ENCODE results near the gene SUSD5.

The SUSD5 gene

DNA sequence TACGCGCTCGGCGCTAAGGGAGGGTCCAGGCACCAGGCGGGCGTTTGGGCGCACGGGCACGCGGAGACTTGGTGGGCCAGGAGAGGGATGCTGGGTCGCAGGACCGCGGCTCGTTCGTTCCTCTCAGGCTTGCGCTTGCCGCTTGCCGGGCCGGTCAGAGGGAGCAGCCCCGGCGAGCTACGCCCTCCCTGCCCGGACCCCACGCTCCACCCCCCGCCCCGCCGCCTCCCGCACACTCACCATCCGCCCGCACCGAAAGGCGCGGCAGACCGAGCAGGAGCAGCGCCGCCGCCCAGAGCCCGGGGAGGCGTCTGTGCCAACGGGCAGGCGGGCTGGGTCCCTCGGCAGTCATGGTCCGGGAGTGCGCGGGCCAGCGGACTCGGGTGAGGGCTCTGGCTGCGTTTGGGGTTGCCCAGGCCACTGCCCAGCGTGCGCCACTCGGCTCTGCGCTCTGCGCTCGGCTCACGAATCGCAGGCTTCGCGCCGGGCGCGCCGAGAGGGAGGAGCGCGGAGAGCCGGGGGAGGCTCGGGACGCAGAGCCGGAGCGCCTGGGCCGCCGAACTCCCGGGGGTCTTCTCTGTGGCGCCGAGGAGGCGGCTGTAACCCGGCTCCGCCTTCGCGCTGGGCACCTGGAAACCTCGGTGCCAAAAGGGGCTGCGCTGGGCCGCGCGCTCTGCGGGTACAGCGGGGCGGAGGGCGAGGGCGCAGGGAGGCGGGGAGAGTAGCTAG is at the start of gene SUSD5:
Gene SUSD5, minus strand, starts transcription at position 365 of the 729 bp plus-strand sequence. Its CDS starts 13 bp downstream, at position 352.
- peak; percentile 72 for DNase-seq

DNA sequence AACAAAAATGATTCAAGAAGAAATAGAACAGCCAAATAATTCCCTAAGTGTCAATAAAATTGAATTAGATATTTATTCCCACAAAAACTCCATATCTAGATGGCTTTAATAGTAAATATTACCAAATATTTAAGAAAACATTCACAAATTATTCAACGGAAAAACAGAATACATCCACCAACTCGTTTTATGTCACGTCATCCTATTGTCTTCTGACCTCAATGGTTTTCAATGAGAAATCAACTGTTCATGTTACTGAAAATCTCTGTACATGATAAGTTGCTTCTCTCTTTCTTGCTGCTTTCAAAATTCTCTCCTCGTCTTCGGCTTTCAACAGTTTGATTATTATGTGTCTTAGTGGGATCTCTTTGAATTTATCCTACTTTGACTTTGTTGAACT is 41.5 kb upstream of the SUSD5 start:
- DNase-seq = no peak

DNA sequence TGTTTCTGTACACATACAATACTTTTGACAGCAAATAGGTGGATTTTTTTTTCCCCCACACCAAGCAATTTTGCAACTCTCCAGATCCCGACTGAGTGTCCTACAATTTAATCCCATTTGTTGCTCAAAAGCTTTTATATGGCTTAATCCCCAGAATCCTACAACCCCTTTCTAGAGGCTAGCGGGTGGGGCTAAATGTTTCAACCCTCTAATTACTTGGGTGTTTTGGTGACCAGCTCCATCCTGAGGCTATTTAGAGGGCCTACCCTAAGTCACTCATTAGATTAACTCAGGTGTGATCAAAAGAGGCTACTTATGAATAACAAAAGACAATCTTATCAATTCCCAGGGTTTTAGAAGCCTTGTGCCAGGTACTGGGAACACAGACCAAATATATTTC is 37.6 kb upstream of the SUSD5 start:
- DNase-seq = no peak

DNA sequence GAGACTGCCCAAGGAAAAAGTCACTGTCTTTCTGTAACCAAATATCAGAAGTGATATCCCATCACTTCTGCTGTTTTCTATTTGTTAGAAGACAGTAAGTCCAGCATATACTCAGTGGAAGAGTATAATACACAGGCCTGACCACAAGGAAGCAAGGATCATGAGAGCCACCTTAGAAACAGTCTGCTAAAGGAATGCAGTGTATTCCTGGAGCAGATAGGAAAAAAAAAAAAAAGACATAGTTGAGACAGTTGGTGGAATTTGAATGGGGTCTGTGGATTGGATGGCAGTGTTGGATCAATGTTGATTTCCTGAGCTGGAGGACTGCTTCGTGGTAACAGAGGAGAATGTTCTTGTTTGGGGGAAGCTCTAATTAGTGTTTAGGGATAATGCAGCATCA is 32.1 kb upstream of the SUSD5 start:
- DNase-seq = no peak

DNA sequence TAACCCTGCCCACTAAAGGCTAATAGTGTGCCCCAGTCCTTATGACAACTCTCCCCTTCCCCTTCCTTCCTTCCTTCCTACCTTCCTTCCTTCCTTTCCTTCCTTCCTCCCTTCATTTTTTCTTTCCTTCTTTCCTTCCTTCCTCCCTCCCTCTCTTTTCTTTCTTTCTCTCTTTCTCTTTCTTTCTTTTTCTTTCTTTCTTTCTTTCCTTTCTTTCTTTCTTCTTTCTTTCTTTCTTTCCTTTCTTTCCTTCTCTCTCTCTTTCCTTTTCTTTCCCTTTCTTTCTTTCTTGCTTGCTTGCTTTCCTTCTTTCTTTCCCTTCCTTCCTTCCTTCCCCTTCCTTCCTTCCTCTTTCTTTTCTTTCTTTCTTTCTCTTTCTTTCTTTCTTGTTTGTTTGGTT is 28.2 kb upstream of the SUSD5 start:
- no peak for DNase-seq

DNA sequence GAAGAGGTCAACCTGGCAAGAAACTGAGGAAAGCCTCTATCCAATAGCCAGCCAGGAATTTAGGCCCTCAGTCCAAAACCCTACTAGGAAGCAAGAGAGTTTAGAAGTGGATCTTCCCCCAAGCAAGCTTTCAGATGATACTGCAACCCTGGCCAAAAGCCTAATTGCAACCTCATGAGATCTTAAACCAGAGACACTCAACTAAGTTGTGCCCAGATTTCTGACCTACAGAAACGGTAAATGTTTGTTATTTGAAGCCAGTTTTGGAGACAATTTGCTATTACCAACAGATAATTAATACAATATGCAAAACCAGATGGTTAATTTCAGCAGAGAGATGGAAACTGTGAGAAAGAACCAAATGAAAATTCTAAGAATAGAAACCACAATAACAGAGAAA is 21.7 kb upstream of the SUSD5 start:
- DNase-seq = no peak

DNA sequence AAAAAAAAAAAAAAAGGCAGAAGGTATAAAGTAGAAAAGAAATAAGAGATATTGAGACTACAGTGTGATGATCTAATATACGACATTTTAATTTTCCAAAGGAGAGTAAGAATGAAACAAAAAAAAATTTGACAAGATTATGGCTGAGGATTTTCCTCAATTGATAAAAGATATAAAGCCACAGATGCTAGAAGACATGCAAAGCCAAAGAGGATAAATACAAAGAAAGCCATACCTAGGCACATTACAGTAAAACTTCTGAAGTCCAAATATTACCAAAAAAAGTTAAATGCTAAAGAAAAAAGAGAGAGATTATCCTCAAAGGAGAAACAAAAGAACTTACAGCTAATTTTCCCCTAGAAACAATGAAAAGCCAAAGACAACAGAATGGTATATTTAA is 20.3 kb upstream of the SUSD5 start:
- DNase-seq = no peak

DNA sequence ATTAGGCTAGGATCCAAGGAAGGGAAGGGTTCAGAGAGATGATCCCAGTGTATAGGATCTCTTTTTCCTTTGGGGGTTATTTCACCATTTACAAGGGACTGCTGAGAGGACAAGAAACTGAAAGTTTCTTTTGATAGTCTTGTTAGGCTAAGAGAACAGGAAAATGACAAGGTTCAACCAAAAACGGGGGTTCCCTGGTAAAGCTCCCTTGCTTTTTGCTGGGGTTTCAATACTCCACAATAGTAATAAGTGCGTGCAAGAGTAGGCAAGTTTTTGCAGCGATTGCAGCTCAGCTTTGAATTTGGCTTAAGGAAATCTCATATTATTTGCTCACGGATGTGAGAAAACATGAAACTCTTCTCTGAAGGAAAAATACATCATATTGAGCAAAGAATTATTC is 18.8 kb upstream of the SUSD5 start:
- DNase-seq = no peak

DNA sequence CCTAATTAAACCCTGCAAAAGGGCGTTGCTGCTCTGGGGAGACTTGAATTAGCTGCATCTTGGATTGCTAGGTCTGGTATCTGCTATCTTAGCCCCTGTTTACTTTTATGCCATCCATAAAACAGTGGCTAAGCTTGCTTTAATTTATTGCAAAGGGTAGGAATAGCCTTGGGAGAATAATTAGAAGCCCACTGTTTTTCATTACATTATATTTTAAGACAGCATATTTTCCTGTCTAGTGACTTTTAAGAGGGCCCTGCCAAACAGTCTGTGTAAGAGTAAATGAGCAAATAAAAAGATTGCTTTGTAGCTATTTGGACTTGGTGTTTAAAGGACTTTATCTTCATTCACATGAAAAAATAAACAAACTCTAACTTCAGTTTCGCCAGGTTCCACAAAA is 17.4 kb upstream of the SUSD5 start:
- DNase-seq = no peak

DNA sequence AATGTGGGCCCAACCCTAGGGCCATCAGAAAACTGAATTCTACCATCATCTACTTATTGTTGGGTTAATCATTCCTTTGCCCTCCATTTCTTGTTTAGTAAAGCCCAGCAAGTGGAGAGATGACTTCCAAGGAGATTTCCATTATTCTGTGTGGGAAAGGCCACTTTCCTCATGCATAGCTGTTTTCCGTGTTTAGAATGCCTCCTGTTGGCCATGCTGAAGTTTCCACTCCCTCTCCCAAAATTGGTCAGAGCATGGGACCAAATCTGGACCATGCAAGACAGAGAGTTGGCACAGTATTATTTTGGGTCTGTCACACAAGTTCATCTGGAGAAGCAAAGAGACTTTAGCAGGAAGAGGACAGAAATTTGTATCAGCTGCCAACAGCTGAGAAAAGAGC is 15.3 kb upstream of the SUSD5 start:
- DNase-seq = no peak

DNA sequence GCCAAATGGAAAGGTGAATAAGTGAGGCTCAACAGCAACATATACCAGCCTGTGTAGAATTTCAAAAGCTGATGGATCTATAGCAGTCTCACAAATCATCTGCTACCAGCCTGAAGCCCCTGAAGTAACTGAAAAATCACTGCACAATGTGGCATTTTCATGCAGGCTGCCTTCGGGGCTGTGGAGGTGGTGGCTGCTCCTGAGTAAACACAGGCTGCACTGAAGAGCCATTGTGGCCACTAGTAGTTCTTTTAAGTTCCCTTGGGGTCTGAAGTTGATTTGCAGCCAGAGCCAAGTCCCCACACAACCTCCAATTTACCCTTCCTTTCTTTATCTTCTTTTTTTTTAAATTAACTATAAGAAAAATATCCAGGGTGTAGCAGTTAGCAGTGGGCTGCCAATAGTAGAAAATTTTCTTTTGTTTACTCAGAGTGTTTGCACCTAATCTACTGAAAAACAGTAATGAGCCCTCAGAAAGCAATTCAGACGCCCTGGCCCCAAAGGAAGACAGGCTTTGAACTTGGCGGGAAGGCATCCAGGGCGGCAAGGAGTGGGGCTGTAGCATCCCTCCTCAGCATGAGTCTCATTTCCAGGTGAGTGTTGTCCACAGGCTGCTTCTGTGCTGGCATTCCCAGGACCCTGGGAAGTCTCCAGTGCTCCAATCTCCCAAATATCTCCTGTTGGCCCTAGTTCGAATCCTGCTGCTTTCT is 13.3 kb upstream of the SUSD5 start:
- DNase-seq = peak; percentile 43

DNA sequence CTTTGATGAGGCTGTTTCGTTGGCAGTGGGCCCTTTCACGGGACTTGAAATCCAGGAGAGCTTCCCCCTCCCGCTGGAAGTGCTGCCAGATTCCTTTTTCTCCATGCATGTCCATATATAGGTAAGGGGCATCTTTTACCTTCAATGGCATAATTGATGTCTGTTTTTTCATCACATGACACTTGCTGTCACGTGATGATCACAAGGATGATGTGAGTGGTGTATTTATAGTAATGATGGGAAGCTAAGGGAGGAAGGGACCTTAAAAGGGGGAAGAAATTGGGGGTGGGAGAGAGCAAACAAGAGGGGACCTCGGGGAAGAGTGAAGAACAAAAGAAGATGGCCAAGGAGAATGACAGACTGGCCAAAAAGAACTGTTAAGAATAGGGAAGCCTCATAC is 11.3 kb upstream of the SUSD5 start:
- DNase-seq = no peak

DNA sequence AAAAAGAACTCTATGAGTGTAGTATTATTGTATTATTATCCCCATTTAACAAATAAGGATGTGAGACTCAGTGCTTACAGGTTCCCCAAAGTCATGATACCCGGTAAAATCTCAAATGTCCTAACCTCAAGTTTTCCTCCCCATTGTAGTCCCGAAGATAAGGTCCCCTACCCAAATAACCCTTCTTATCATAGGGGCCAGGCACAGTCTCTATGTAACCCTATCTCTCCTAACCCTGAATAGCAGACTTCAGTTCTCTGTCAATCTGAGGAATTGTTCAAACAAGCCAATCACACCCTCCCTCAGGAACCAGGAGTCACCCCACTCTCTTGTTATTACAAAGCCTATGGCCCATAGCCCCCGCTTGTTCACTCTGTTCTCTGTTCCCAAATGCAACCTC is 10.5 kb upstream of the SUSD5 start:
- DNase-seq = no peak

DNA sequence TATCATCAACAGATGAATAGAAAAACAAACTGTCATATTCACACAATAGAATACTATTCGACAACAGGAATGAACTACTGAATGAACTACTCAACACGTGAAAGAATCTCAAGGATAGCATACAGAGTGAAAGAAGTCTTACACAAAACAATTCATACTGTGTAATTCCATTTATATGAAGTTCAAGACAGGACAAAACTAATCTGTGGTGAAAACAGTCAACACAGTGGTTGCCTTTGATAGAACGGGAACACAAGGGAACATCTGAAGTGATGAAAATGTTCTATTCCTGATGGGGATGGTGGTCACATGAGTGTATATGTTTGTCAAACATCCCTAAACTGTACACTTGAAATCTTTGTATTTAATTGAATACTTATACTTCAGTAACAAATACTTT is 2.6 kb upstream of the SUSD5 start:
- DNase-seq = no peak

DNA sequence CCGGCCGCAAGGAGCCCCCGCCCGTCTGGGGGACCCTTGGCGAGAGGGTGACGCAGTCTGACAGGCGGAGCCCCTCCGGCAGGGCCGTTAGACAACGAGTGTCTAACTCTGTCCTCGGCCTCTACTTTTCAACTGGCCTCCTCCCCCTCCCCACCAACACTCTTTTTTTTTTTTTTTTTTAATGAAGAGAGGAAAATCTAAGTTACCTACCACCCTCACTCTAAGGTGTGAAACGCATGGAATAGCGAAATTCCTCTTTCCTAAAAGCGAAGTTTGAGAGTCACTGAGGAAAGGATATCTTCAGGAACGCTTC is 521 bp upstream of the SUSD5 start:
- DNase-seq = no peak

DNA sequence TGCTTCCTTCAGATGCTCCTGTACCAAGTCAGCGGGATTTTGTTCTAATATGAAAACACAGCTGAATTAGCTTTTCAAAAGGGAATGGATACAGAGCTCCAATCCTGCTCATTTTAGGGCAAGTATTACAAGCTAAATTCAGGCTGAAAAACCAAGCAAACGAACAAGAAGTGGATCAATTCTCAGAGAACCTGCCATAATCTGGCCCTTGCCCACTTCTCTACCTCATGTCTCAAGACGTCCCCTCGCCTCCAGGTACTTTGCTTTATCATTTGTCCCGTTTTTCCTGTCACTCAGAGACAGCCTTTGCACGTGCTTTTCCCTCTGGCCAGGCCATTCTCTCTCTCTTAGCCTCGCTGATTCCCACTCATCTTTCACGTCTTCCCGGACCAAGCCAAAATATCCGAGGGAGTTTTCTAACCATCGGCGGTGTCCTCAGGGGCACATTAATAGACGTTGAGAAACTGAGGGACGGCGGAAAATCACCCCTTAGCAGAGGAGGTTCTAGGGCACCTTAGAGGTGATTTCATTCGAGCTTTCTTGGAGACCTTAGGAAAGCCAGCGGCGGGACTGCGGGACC is 654 bp downstream of the SUSD5 start:
- DNase-seq = no peak

DNA sequence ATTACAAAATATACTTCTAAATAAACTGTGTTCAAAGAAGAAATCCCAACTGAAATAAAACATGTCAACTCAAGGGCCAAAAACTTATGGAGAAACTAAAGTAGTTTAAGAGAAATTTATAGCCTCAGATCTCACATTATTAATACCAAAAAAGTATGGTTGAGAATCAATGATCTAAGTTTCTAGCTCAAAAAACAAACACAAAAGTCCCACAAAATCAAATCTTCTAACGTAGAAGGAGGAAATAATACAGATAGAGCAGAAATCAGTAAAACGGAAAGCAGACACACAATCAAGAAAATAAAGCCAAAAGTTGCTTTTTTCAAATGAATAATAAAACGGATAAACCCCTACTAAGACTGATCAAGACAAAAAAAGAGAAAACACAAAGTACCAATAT is 2.9 kb downstream of the SUSD5 start:
- DNase-seq = no peak

DNA sequence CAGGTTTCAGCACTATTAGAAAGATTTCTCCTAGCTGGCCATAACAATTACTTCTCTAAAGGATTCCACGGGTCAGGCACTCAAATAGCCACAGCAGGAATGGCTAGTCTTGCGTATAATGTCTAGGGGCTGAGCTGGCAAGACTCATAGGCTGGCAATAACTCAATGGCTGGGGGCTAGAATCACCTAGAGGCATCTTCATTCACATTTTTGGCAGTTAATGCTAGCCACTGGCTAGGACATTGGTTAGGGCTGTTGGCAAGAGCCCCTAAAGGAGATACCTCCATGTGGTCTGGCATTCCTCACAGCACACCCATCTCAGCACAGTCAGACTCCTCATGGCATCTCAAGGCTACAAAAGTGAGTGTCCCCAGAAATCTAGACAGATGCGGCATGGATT is 6.2 kb downstream of the SUSD5 start:
- DNase-seq = no peak

DNA sequence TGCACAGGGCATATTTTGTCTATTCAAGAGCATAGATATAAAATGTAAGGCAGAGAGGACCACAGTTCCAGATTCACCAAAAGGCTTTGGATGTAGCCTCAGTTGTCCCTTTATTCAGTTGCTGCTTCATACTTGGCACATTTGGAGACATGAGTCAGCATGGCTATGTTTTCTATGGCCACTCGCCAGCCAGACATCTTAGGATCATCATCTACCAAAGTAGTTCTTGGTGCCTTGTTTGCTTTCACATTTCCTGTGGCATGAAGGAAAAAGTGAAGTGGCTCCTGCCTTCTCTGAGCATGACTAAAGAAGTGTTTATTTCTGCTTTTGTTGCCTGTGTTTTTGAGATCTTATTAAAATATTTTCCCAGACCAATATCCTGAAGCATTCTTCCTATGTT is 7.2 kb downstream of the SUSD5 start:
- no peak for DNase-seq

DNA sequence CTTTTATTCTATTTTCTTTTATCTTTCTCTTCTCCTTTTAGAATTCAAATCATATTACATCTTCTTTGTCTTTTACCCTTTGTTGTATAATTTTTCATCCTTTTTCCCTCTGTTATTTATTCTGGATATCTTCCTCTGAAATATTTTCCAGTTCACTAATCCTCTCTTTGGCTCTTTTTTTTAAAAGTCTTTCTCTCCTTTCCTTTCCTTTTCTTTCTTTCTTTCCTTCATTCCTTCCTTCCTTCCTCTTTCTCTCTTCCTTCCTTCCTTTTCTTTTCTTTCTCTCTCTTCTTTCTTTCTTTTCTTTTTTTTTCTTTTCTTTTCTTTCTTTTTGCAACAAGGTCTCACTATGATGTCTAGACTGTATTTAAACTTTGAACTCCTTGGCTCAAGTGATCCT is 9.3 kb downstream of the SUSD5 start:
- no peak for DNase-seq

DNA sequence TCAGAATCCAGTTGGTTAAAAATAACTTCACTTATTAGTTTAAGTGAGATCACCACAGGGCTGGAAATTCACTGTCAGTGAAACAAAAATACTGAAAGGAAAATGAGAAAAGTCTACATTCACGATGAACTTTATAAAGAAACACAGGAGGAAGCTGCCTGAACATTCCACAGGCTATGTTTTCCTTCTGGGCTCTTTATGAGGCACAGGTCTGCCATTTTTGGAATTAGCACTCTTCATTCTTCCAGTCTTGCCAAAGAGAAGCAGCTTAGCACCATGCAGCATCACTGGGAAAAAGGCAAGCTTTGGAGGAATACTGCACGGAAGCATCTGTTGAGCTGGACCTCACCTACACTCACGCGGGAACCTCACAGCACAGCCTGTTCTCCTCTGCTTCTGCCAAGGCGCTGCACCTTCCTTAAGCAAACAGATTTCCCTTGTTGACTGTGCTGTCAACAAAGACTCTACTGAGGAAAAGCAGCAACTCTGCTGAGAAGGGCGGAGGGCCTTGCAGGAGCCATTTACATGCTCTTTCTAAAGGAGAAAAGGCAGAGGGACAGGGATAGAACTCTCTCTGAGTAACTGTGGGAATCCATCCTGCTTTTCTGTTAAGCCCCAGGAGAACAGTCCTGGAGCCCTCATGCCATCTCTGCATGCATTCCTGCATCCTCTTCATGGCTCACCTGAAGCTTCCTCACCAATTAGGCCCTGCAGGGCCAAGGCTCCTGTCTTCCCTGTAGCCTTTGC is 15.7 kb downstream of the SUSD5 start:
- DNase-seq = peak; percentile 54

DNA sequence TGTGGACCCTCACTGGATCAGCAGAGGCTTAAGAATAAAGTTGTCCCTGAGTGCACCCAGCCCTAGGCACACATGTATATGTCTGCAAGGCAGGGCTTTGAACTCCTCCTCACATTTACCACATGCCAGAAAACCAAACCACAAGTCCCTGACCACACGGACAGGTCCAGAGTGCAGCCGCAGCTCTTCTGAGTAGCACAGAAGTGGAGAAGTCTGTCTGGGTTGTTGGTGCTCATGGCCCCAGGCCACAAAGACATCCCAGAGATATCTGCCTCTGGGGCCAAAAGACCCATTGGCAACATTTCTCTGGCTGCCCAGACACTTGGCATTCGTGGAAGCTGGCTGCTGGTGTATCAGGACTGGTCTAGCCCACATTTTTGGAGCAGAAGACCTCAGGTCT is 17.4 kb downstream of the SUSD5 start:
- no peak for DNase-seq

DNA sequence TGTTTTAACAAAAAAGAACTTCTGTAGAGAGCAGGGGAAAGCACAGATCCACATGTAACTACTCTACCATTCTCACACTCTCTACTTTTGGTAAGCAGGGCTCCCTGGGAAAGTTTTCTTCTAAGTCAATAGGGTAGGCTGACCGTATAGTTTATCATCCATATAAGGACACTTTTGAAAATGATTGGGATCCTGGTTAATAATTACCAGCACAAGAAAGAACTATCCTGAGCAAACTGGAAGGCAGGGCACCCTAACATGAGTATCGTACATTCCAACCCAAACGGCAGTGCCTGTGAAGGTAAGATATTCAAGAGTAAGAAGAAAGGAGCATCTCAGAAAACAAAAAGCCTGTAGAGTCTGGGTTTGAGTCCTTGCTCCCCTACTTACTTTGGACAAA is 22.1 kb downstream of the SUSD5 start:
- DNase-seq = no peak

DNA sequence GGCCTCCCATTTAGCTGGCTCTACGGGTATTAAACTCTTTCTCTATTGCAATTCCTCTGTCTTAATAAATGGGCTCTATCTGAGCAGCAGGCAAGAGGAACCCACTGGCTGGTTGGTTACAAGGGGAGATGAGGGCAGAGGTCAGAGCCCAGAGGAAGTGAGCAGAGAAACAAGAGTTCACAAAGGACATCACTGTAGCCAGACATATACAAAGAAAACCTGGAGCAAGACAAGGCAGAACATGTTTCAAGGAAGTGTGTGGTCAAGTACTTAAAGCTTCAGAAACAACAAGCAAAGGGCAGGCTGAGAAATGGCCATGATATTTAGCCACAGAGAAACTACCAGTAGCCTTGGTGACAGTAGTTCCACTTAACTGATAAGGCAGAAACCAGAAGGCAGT is 24.3 kb downstream of the SUSD5 start:
- DNase-seq = no peak

Measured in left hindlimb (tissue), 1 donor.